BLaER1 treated with 17β-estradiol and CSF1 and Interleukin-3, amounts not matched to agents 10 nM and 100 nM (cell line): ENCODE data around the gene PAX6.

Experiments used
- H3K27ac ChIP-seq, 11 experiments: shearing (Covaris generic); formaldehyde crosslinking; 2 replicates each; pipeline ENCODE4 v1.8.1; 2022
- H3K27me3 ChIP-seq, 11 experiments: shearing (Covaris generic); formaldehyde crosslinking; 2 replicates each; pipeline ENCODE4 v1.8.1; 2022
- H3K36me3 ChIP-seq, 11 experiments: shearing (Covaris generic); formaldehyde crosslinking; 2 replicates each; pipeline ENCODE4 v1.8.1; 2022
- H3K4me1 ChIP-seq, 10 experiments: shearing (Covaris generic); formaldehyde crosslinking; 2 replicates each; pipeline ENCODE4 v1.8.1; 2022
- H3K4me2 ChIP-seq, 11 experiments: shearing (Covaris generic); formaldehyde crosslinking; 2 replicates each; pipeline ENCODE4 v1.8.1; 2022
- H3K4me3 ChIP-seq, 10 experiments: shearing (Covaris generic); formaldehyde crosslinking; 2 replicates each; pipeline ENCODE4 v1.8.1; 2022
- H3K9ac ChIP-seq, 11 experiments: shearing (Covaris generic); formaldehyde crosslinking; 2 replicates each; pipeline ENCODE4 v1.8.1; 2022
- H3K9me3 ChIP-seq, 11 experiments: shearing (Covaris generic); formaldehyde crosslinking; replicated peaks in 1 of 11; 2 replicates each; pipeline ENCODE4 v1.8.1; 2022
- H4K20me1 ChIP-seq, 11 experiments: shearing (Covaris generic); formaldehyde crosslinking; 2 replicates each; pipeline ENCODE4 v1.8.1; 2022
- Cebpa-rat ChIP-seq, 11 experiments: shearing (Covaris generic); IDR thresholded peaks; 2 replicates each; pipeline ENCODE4 v1.8.1; 2022

Gene PAX6

DNA sequence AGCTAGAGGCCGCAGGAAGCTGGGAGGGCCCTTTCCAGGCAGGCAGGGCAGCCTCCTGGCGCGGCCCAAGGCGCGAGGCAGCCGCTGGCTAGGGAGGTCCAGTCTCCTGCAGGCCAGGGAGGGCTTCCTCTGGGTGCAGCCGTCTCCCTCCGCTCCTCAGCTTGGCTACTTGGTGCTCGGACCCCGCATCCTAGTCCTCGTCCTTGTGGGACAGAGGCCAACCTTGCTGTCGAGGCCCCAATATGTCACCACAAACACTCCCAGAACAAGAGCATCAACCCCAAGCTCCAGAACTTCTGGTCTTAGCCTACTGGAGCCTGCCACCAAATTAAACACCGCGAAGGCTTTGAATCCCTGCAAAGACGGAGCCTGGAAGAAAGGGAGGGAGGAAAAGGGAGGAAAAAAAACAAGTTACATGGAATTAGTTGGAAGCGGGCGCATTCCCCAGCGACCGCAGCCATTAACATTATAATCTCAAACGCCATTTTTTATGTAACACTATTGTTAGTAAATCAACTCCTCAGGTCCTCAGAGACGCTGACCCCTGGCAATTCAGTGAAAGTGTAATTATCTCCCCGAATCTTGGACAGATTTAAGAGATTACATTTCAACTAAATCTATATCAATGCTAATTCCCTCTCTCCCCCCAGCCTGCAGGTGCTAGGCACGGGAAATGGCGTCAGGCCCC lies 12.7 kb upstream of the PAX6 start:
- peaks cover 93 to 100% (median 97%) of the 10 kb centered on the region in 11 experiments for H3K27me3 ChIP-seq
- H3K9me3 ChIP-seq = peaks cover 55 to 78% (median 66%) of the 10 kb centered on the region in 11 experiments
- H3K4me2 ChIP-seq = no peak overlapping the region
- no peaks in the 10 kb centered on the region for H3K36me3 ChIP-seq
- TF ChIP-seq Cebpa-rat (IDR thresholded peaks at IDR 0.05) = no peak
- no peak overlapping the region for H3K4me3 ChIP-seq
- H3K27ac ChIP-seq = no peak overlapping the region
- no peak overlapping the region for H3K9ac ChIP-seq
- peaks cover 0 to 14% (median 0%) of the 10 kb centered on the region in 11 experiments; a peak in 7 of 22 replicates for H4K20me1 ChIP-seq
- no peaks in the 10 kb centered on the region for H3K4me1 ChIP-seq

DNA sequence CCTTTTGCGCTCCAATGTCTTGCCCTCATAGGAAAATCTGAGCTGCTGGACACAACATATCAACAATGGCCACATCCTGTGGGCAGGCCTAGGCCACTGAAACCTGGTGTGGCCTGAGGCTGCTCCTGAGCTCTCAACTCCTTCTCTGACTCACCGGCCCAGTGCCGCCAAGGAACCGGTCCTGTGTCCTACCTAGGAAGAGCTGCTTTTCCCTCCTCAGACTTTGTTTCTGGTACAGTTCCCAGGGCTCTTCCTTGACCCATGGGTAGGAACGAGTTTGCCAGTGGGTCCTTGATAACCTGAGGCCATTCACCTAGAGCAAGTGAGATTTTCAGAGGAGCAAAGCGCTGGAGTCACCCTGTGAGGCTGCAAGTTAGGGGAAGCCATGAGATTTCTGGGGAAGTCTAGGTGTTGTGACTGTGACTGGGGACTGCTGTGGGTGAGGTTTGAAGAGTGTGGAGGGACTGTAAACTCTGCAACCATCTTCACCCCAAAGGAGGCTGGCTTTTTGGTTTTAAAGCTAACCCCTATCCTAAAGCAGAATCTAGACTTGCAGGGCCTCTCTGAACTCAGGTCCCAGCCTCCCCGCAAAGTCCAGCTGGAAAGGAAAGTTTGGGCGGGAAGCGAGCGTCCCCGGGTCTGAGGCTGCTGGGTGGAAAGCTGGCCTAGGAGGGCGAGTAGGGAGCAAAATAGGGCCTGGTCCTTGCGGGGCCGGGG lies 12.0 kb upstream of the PAX6 start:
- no peak overlapping the region for H3K9ac ChIP-seq

DNA sequence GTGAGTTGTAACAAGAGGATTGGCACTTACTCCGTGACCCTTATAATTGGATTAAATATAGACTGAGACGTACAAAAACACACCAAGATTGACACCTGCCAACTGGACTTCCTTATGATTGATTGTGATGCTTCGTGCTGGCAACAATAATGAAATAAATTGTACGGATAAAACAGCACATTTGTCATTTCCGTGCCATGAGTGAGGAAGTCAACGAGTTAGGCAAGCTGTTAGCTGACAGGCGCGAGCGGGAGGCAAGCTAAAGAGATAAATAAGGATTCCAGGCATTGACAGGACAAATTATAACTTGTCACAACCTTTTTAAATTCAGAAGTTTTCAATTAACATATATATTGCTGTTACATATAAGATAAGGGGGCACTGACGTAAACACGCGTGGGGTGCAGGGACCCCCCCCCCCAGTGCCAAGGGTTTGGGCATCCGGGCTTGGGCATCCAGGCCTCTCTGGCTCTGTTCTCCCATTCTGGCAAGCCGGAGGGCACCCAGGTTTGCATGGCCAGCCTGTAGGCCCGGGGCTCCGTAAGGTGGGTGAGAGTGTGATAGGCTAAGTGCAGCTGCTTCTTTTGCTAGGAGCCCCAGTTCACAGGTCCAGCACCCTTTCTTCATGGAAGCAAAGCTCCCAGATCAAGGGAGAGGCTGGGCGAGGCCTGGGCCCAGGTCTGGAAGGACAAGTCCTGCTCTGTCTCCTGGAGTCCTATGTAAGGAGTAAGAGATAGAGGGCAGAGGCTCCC lies 11.2 kb upstream of the PAX6 start:
- H3K9ac ChIP-seq = no peak overlapping the region
- TF ChIP-seq Cebpa-rat (IDR thresholded peaks at IDR 0.05) = no peak
- H3K36me3 ChIP-seq = no peaks in the 10 kb centered on the region
- peaks cover 100% of the 10 kb centered on the region in 11 experiments for H3K27me3 ChIP-seq
- peaks cover 69 to 92% (median 78%) of the 10 kb centered on the region in 11 experiments for H3K9me3 ChIP-seq
- H3K27ac ChIP-seq = no peak overlapping the region
- no peak overlapping the region for H3K4me3 ChIP-seq
- peaks cover 0 to 14% (median 0%) of the 10 kb centered on the region in 11 experiments; a peak in 7 of 22 replicates for H4K20me1 ChIP-seq
- no peak overlapping the region for H3K4me2 ChIP-seq
- no peaks in the 10 kb centered on the region for H3K4me1 ChIP-seq

More for the DNA sequence above, 12.0 kb upstream of the PAX6 start:
- no peak overlapping the region for H3K27ac ChIP-seq
- no peak overlapping the region for H3K4me3 ChIP-seq
- peaks cover 62 to 85% (median 73%) of the 10 kb centered on the region in 11 experiments for H3K9me3 ChIP-seq
- no peaks in the 10 kb centered on the region for H3K36me3 ChIP-seq
- peaks cover 100% of the 10 kb centered on the region in 11 experiments for H3K27me3 ChIP-seq
- no peak for TF ChIP-seq Cebpa-rat (IDR thresholded peaks at IDR 0.05)
- H3K4me2 ChIP-seq = no peak overlapping the region
- peaks cover 0 to 14% (median 0%) of the 10 kb centered on the region in 11 experiments; a peak in 7 of 22 replicates for H4K20me1 ChIP-seq
- no peaks in the 10 kb centered on the region for H3K4me1 ChIP-seq

DNA sequence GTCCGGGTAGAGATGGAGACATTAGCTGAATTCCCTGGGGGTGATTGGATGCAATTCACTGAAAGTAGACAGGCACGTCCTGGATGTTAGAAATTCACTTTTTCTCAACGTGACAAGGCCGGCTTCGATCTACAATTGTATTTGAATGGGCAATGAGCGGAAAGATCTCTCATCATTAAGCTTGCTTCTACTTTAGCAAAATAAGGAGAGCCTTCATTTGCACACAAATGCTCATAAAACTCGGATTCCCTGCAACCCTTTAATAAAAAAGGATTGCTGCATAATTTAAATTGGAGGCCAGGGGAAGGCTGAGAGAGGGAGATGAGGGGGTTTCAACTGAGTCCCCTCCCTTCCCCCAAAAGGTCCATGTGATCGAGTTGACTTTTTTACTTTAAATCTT lies 10.6 kb upstream of the PAX6 start:
- H3K27me3 ChIP-seq = peaks cover 100% of the 10 kb centered on the region in 11 experiments
- no peaks in the 10 kb centered on the region for H3K4me1 ChIP-seq
- H3K9ac ChIP-seq = no peak overlapping the region
- H3K36me3 ChIP-seq = no peaks in the 10 kb centered on the region
- H4K20me1 ChIP-seq = peaks cover 0 to 14% (median 0%) of the 10 kb centered on the region in 11 experiments; a peak in 7 of 22 replicates
- no peak overlapping the region for H3K27ac ChIP-seq
- peaks cover 71 to 93% (median 80%) of the 10 kb centered on the region in 11 experiments for H3K9me3 ChIP-seq
- no peak overlapping the region for H3K4me3 ChIP-seq
- no peak for TF ChIP-seq Cebpa-rat (IDR thresholded peaks at IDR 0.05)
- H3K4me2 ChIP-seq = no peak overlapping the region

DNA sequence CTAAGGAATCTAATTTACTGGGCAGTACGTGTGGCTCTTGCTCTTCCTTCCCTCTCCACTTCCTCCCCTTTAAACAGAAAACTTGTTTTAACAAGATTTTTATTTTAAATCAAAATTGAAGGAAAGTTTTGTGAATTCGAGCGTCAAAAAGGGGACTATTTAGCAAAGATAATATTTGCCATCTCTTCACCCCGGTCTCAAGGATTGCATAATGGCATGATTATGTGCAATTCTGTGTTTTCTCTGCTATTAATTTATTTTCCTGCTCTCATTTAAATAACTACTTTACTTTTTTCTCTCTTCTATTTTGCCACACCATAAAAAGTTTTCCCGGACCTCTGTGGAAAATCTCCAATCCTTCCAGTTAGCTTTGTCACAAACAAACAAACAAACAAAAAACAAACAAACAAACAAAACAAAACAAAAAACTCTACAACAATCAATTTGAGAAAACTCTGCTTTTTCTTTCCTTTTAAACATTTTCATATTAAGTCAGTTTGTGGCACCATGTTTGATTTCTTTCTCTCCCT lies 10.2 kb upstream of the PAX6 start:
- Histone ChIP-seq H3K4me2 (no peak overlapping the region), H3K9me3 (peaks cover 74 to 93% (median 80%) of the 10 kb centered on the region in 11 experiments), H3K27me3 (peaks cover 100% of the 10 kb centered on the region in 11 experiments), H3K4me1 (no peaks in the 10 kb centered on the region), H4K20me1 (peaks cover 0 to 16% (median 0%) of the 10 kb centered on the region in 11 experiments; a peak in 9 of 22 replicates), H3K9ac (no peak overlapping the region), H3K36me3 (no peaks in the 10 kb centered on the region), H3K4me3 (no peak overlapping the region), H3K27ac (no peak overlapping the region)
- no peak for TF ChIP-seq Cebpa-rat (IDR thresholded peaks at IDR 0.05)

DNA sequence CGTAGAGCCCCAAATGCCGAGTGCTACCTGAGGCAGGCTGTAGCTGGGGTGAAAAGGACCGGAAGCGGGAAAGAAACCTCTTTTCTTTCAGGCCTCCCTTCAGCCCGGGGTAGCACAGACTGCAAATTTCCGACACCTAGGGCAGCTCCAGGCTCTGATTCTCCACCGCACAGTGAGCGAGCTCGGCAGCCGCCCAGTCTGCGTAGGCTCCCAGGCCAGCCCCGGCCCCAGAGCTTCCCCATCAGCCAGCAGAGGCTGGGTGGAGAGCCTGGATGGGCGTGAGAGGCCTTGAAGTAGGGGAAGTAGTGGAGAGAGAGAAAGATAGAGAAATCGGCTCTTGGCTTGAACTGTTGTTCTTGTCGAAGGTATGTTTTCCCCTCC lies 9.3 kb upstream of the PAX6 start:
- Histone ChIP-seq H3K4me2 (no peak overlapping the region), H3K27me3 (peaks cover 100% of the 10 kb centered on the region in 11 experiments), H3K36me3 (no peaks in the 10 kb centered on the region), H3K4me3 (0 out of 20 replicates have a peak overlapping the region, but pooled peaks of 1 of the 10 experiments have one; percentile 24), H3K9ac (no peak overlapping the region), H3K4me1 (no peaks in the 10 kb centered on the region), H4K20me1 (peaks cover 0 to 23% (median 0%) of the 10 kb centered on the region in 11 experiments; a peak in 10 of 22 replicates), H3K27ac (no peak overlapping the region), H3K9me3 (peaks cover 73 to 93% (median 80%) of the 10 kb centered on the region in 11 experiments)
- no peak for TF ChIP-seq Cebpa-rat (IDR thresholded peaks at IDR 0.05)

DNA sequence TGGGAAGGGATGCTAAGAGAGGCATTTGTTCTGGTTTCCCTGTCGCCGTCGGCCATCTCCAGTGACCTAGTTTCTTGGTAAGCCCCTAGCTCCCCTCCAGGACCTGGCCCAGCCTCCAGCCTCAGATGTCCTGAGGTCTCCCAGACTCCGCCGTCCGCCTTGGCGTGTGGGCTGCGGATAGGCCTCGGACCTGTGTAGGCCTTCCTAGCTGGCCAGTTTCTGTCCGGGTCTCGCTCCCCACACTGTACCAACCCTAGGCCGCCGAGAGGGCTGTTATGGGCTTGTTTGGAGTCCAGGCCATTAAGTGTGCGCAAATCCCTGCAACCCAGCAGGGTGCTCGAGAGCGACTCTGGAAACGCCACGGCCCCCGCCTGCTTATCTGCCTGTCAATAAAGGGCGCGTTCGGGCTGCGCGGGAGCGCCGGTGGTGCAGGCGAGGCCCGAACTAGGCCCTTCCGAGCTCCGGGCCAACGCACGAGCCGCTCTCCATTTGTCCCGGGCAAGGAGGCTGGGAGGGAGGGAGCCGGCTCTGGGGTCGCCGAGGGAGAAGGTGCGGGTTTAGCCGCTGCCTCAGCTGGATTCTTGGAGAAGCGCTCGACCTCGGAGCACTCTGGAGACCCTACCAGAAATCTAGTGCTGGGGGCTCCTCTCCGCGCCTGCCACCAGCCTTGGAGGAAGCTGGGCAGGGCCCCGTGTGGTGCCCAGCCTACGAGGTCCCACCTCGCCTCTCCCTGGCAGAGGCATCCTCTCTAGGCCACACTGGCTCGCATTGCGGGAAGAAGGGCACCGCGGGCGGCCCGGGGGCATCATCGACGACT lies 8.7 kb upstream of the PAX6 start:
- no peak overlapping the region for H3K9ac ChIP-seq
- no peaks in the 10 kb centered on the region for H3K36me3 ChIP-seq
- peaks cover 68 to 93% (median 74%) of the 10 kb centered on the region in 11 experiments for H3K9me3 ChIP-seq
- H4K20me1 ChIP-seq = peaks cover 0 to 25% (median 5%) of the 10 kb centered on the region in 11 experiments; a peak in 16 of 22 replicates
- no peak overlapping the region for H3K4me2 ChIP-seq
- TF ChIP-seq Cebpa-rat (IDR thresholded peaks at IDR 0.05) = no peak
- H3K27me3 ChIP-seq = peaks cover 100% of the 10 kb centered on the region in 11 experiments
- 0 out of 20 replicates have a peak overlapping the region, but pooled peaks of 1 of the 10 experiments have one; percentile 24 for H3K4me3 ChIP-seq
- H3K4me1 ChIP-seq = no peaks in the 10 kb centered on the region
- no peak overlapping the region for H3K27ac ChIP-seq

DNA sequence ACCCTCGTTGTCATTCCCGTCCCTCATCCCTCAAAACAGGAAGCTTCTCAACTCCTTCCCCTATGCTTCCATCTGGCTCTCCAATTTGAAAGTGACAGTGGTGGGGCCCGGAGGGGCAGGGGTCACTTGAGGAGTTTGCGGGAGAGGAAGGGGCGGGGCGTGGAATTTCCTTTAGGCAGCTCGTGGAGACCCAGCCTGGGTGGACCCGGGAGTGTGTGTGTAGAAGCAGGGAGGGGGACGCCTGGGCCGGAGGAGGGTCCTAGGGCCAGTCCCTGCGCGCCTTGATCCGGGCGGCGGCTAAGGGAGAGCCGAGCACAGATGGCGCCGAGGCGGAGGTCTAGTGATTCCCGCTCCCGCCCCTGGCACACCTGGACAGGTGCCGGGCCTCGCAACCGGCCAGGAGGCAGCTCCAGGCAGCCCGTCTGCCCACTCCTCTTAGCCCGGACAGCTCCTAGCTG lies 7.8 kb upstream of the PAX6 start:
- H3K27me3 ChIP-seq = peaks cover 100% of the 10 kb centered on the region in 11 experiments
- no peak overlapping the region for H3K4me2 ChIP-seq
- no peak for TF ChIP-seq Cebpa-rat (IDR thresholded peaks at IDR 0.05)
- no peak overlapping the region for H3K27ac ChIP-seq
- peaks cover 59 to 87% (median 66%) of the 10 kb centered on the region in 11 experiments for H3K9me3 ChIP-seq
- H3K4me3 ChIP-seq = peak overlapping the region in 1 of 10 experiments; percentile 23; a peak in 1 of 20 replicates
- no peak overlapping the region for H3K9ac ChIP-seq
- no peaks in the 10 kb centered on the region for H3K36me3 ChIP-seq
- peaks cover 0 to 4% (median 0%) of the 10 kb centered on the region in 10 experiments; a peak in 4 of 20 replicates for H3K4me1 ChIP-seq
- H4K20me1 ChIP-seq = peaks cover 0 to 33% (median 13%) of the 10 kb centered on the region in 11 experiments; a peak in 16 of 22 replicates
